SK-N-SH treated with all-trans-retinoic acid at 6 μM for 48 hours (cell line): ENCODE measurements around the gene ANKS1A.

Source experiments
- ATAC-seq: fragments of 200-7000 bp; cut with Tn5 transposase; 3 replicates; pipeline ENCODE4 v1.9.1; 2020; ENCODE audit warnings: mild to moderate bottlenecking, moderate library complexity
- ARNTL ChIP-seq: fragments of 450-650 bp; formaldehyde crosslinking; IDR thresholded peaks from 2 replicates; pipeline ENCODE4 v1.5.0; 2020; ENCODE audit warnings: low read depth, mild to moderate bottlenecking, moderate library complexity, borderline replicate concordance
- ESRRG ChIP-seq: fragments of 250-450 bp; sonication (Bioruptor Pico); IDR thresholded peaks from 2 replicates; pipeline ENCODE4 v1.6.1; 2021; ENCODE audit warnings: mild to moderate bottlenecking
- ISL1 ChIP-seq: fragments of 250-450 bp; sonication (Bioruptor Pico); IDR thresholded peaks from 2 replicates; pipeline ENCODE4 v2.1.2; 2022; ENCODE audit warnings: mild to moderate bottlenecking, moderate library complexity
- RARB ChIP-seq: fragments of 250-450 bp; sonication (Bioruptor Pico); IDR thresholded peaks from 2 replicates; pipeline ENCODE4 v1.8.0; 2021; ENCODE audit warnings: mild to moderate bottlenecking, moderate library complexity
- ZC3H10 ChIP-seq: fragments of 250-450 bp; sonication (Bioruptor Pico); IDR thresholded peaks from 2 replicates; pipeline ENCODE4 v1.5.1; 2021; ENCODE audit warnings: mild to moderate bottlenecking, moderate library complexity
- ZFP3 ChIP-seq: fragments of 250-450 bp; sonication (Bioruptor Pico); IDR thresholded peaks from 2 replicates; pipeline ENCODE4 v1.5.0; 2020; ENCODE audit warnings: mild to moderate bottlenecking, moderate library complexity
- ZFP30 ChIP-seq: fragments of 450-650 bp; formaldehyde crosslinking; IDR thresholded peaks from 2 replicates; pipeline ENCODE4 v1.5.0; 2022; ENCODE audit warnings: mild to moderate bottlenecking, moderate library complexity

The ANKS1A gene

GRCh38 chr6:35139924-35140638, 251.0 kb downstream of the ANKS1A start (continued):
- TF ChIP-seq ZFP3 (CRISPR knock-in tag) = no peak
- TF ChIP-seq ISL1 (CRISPR knock-in tag) = no peak
- TF ChIP-seq ESRRG (CRISPR knock-in tag) = no peak
- TF ChIP-seq ZC3H10 = no peak
- TF ChIP-seq ARNTL (CRISPR knock-in tag) = no peak

GRCh38 chr6:35140639-35141006, 251.6 kb downstream of the ANKS1A start:
- TF ChIP-seq RARB (CRISPR knock-in tag) (no peak), ZFP30 (CRISPR knock-in tag) (no peak)
- no peak for ATAC-seq
